PFSK-1 (cell line): ENCODE results near the gene KRT86.

Experiments used
- FOXP2 ChIP-seq: optimal IDR thresholded peaks from 2 replicates; pipeline ENCODE3; 2011; ENCODE audit warnings: borderline replicate concordance, control low read depth, inconsistent platforms; ENCODE audit not compliant: insufficient read depth; ENCODE audit errors: extremely low read length, extremely low read depth
- POLR2AphosphoS5 ChIP-seq: IDR thresholded peaks from 2 replicates; pipeline ENCODE4 v1.6.1; 2012; ENCODE audit warnings: low read depth, mild to moderate bottlenecking, control low read depth, low read length, moderate library complexity
- SIN3A ChIP-seq: IDR thresholded peaks from 2 replicates; pipeline ENCODE4 v1.6.1; 2012; ENCODE audit warnings: mild to moderate bottlenecking, low read length, moderate library complexity, borderline replicate concordance; ENCODE audit not compliant: insufficient read depth
- TAF1 ChIP-seq: IDR thresholded peaks from 2 replicates; pipeline ENCODE4 v1.6.1; 2012; ENCODE audit warnings: low read length, control low read depth, borderline replicate concordance; ENCODE audit not compliant: insufficient read depth
- TF ChIP-seq, protein P1 (sequence below), 2 experiments: IDR thresholded peaks; 2 replicates each; pipeline versions ENCODE4 v1.6.1 to v1.8.0; 2011 to 2012; ENCODE audit warnings: low read depth in 2 of 2, low read length in 2 of 2, control low read depth in 1 of 2, inconsistent platforms in 1 of 2, mild to moderate bottlenecking in 1 of 2, moderate library complexity in 1 of 2; ENCODE audit not compliant: insufficient read depth in 1 of 2

The KRT86 gene

DNA sequence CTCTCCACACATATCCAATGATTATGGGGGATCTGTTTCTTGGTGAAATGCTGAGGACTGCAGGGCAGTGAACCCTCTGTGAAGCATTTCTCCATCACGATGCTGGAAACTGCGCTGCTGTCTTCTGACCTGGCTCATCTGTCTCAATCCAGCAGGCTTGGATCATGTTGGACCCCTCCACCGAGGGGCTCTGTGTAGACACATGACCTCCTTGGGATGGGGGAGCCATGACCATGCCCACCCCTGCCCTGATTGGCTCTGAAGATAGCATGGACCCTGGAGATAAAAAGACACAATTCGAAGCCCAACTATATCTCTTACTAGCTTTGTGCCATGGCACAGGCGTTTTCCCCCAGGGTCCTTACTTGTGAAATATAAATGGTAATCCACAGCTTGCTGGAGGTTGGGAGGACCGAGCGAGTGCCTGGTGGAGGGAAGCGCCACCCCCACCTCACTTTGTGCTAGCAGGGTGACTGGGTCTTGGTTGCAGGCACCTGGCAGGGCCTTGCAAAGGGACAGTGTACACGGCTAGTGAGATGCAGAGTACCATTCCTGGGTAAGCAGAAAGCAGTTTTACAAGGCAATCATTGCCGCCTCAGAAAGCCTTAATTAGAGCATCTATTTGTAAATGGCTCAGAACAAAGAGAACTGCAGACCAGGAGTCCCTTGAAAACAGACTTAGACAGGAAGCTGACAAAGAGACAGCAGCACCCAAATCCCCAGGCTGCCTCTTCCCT is 49.1 kb downstream of the KRT86 start:
- TF ChIP-seq, protein P1, sequence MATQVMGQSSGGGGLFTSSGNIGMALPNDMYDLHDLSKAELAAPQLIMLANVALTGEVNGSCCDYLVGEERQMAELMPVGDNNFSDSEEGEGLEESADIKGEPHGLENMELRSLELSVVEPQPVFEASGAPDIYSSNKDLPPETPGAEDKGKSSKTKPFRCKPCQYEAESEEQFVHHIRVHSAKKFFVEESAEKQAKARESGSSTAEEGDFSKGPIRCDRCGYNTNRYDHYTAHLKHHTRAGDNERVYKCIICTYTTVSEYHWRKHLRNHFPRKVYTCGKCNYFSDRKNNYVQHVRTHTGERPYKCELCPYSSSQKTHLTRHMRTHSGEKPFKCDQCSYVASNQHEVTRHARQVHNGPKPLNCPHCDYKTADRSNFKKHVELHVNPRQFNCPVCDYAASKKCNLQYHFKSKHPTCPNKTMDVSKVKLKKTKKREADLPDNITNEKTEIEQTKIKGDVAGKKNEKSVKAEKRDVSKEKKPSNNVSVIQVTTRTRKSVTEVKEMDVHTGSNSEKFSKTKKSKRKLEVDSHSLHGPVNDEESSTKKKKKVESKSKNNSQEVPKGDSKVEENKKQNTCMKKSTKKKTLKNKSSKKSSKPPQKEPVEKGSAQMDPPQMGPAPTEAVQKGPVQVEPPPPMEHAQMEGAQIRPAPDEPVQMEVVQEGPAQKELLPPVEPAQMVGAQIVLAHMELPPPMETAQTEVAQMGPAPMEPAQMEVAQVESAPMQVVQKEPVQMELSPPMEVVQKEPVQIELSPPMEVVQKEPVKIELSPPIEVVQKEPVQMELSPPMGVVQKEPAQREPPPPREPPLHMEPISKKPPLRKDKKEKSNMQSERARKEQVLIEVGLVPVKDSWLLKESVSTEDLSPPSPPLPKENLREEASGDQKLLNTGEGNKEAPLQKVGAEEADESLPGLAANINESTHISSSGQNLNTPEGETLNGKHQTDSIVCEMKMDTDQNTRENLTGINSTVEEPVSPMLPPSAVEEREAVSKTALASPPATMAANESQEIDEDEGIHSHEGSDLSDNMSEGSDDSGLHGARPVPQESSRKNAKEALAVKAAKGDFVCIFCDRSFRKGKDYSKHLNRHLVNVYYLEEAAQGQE (IDR thresholded peaks at IDR 0.05; ENCODE audit: insufficient read depth in 1 of 2, low read depth in 2 of 2, low read length in 2 of 2), result no peak
- TF ChIP-seq POLR2AphosphoS5, result no peak
- TF ChIP-seq FOXP2, result no peak
- TF ChIP-seq SIN3A, result no peak
- no peak for TF ChIP-seq TAF1

DNA sequence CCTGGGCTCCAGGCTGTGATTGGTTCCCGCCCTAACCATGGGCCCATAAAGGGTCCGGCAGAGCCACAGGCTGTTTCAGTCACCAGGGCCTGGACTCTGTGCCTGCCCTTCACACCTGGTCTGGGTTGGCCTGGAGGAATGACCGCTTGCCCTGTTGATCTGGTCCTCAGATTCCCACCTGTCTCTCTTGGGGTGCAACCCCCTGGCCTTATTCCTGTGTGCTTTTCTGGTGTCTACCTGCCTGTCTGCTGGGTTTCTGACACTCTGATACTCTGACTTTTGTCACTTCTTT is 49.7 kb downstream of the KRT86 start:
- TF ChIP-seq FOXP2 (no peak), SIN3A (no peak), TAF1 (no peak), POLR2AphosphoS5 (no peak)
- TF ChIP-seq, protein P1 (IDR thresholded peaks at IDR 0.05; ENCODE audit: insufficient read depth in 1 of 2, low read depth in 2 of 2, low read length in 2 of 2), result no peak

DNA sequence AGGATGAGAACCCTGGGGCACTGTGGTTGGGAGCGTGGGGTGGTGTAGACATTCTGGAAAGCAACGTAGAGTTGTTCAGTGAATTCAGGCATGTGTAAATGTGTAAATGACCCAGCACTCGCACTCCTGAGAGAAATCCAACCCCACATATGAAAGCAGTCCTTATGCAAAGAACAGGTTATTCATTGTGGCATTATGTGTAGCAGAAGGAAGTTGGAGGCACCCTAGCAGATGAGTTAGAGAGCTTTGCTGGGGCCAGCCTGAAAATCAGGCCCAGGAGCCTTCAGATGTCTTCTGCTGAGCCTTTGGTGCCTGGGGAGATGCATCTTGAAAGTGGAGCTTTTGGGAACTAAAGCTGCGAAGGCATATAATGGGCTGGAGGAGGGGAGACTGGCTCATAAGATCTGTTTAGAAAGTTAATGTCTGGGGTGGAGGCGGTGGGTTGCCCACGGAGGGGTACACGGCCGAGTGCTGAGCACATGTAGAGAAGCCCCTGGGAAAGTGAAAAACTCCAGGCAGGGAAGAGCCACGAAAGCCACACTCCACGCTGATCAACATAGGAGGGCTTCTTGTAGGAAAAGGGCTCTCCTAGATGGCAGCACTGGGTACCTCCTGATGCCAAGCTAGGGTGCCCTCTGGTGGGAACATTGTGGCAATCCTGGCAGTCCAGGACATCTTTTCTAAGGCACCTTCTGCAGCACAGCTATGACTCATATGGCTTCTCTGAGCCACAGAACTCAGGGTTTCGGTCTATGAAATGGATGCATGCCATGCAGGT is 52.8 kb downstream of the KRT86 start:
- TF ChIP-seq FOXP2, result no peak
- no peak for TF ChIP-seq POLR2AphosphoS5
- TF ChIP-seq, protein P1 (IDR thresholded peaks at IDR 0.05; ENCODE audit: insufficient read depth in 1 of 2, low read depth in 2 of 2, low read length in 2 of 2), result peak in 1 of 2 experiments; percentile 53; a peak in 1 of 4 replicates
- no peak for TF ChIP-seq TAF1

DNA sequence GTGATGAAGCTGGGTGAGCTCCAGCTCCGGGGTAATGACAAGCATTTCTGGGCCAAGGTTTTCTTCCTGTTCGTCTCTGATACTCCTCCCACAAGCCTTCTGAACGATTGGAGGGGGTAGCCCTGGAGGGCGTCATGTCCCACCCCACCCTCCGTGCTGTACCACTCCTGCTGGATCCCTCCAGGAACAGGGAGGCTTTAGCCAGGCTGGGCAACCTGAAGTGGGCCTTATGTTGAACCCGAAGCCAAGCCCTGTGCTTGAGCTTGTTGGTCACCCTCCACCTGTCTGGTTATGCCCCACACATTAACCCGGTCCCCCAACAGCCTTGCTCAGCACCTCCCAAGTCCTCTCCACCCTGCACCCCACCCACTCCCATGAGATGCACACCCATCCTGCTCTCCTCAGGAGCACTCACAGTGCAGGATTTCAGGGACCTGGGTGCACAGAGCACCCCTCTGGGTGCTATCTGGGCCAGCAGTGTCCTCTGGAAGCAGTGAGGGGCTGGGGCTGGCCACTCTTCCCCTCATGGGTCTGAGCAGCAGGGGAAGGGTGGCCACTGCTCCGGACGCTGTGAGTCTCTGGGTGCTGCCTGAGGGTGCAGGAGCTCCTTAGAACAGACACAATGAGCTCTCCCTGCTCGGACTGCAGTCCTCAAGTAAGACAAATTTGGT is 53.5 kb downstream of the KRT86 start:
- TF ChIP-seq POLR2AphosphoS5 (no peak), TAF1 (no peak), FOXP2 (no peak), SIN3A (no peak)
- TF ChIP-seq, protein P1 (IDR thresholded peaks at IDR 0.05; ENCODE audit: insufficient read depth in 1 of 2, low read depth in 2 of 2, low read length in 2 of 2), result no peak
